Measurements from ENCODE around the gene ECI1.

DNA sequence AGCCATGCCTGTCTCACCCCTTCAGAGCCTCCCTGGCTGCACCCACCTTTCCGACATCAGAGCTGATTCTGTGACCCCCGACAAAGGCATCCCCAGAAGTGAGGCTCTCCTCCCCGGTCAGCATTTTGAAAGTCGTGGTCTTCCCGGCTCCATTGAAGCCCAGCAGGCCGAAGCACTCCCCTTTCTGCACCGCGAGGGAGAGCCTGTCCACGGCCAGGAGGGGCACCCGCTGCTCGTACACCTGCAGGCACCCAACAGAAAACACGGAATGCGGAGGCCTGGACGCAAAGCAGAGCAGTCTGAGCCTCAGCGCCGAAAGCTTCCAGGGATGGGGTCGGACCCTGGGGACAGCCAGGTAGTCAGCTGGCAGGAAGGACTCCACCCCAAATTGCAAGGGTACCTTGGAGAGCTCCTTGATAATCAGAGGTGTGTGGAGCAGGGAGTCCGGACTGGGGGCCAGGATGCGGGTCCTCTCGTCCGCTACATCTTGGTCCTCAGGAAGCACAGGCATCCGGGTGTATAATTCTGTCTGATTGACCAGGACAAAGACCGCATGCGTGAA, 29.7 kb upstream of the ECI1 start:
- TF ChIP-seq, protein P1, sequence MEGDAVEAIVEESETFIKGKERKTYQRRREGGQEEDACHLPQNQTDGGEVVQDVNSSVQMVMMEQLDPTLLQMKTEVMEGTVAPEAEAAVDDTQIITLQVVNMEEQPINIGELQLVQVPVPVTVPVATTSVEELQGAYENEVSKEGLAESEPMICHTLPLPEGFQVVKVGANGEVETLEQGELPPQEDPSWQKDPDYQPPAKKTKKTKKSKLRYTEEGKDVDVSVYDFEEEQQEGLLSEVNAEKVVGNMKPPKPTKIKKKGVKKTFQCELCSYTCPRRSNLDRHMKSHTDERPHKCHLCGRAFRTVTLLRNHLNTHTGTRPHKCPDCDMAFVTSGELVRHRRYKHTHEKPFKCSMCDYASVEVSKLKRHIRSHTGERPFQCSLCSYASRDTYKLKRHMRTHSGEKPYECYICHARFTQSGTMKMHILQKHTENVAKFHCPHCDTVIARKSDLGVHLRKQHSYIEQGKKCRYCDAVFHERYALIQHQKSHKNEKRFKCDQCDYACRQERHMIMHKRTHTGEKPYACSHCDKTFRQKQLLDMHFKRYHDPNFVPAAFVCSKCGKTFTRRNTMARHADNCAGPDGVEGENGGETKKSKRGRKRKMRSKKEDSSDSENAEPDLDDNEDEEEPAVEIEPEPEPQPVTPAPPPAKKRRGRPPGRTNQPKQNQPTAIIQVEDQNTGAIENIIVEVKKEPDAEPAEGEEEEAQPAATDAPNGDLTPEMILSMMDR (IDR thresholded peaks at IDR 0.05), result no peak
- TF ChIP-seq EZH2phosphoT487 (IDR thresholded peaks at IDR 0.05), result no peak

Data from neural progenitor cell (in vitro differentiated cells).